Testis (tissue), 3 donors: ENCODE data around the gene S100A14. TPM values are rescaled to one million over a fixed set of nuclear protein-coding genes. Genes with fewer than 3 reads are reported as not detected.

ENCODE experiments used
- DNase-seq: peaks from one replicate; pipeline ENCODE4 v3.0.0-alpha.2; 2019
- H3K27ac ChIP-seq, 2 donors: fragments of 200-600 bp; sonication (generic); one replicate each; pipeline ENCODE4 v1.5.1; 2019
- H3K27me3 ChIP-seq: fragments of 200-600 bp; sonication (generic); one replicate; pipeline ENCODE4 v1.5.1; 2019
- H3K36me3 ChIP-seq: fragments of 200-600 bp; sonication (generic); one replicate; pipeline ENCODE4 v1.5.1; 2017; ENCODE audit warnings: low read depth; ENCODE audit errors: missing control alignments
- H3K4me1 ChIP-seq: fragments of 200-600 bp; sonication (generic); one replicate; pipeline ENCODE4 v1.5.1; 2019
- H3K4me3 ChIP-seq, 2 donors: fragments of 200-600 bp; sonication (generic); one replicate each; pipeline ENCODE4 v1.5.1; 2017 to 2019
- H3K9me3 ChIP-seq: fragments of 200-600 bp; sonication (generic); one replicate; pipeline ENCODE4 v1.5.1; 2017
- CTCF ChIP-seq, 3 experiments: fragments of 450-650 bp in 2 of 3; fragments of 200-600 bp in 1 of 3; sonication (generic) in 1 of 3; IDR thresholded peaks; one replicate each; pipeline ENCODE4 v1.5.1; 2016 to 2019; ENCODE audit warnings: antibody characterized with exemption in 3 of 3, mild to moderate bottlenecking in 2 of 3, moderate library complexity in 1 of 3
- POLR2A ChIP-seq: fragments of 450-650 bp; IDR thresholded peaks from one replicate; pipeline ENCODE4 v1.6.1; 2017; ENCODE audit warnings: antibody characterized with exemption, mild to moderate bottlenecking, moderate library complexity
- WGBS, 2 donors: methylation state at CpG; one replicate each; pipeline ENCODE4 v1.1.5; 2018; 5-methylcytosine and 5-hydroxymethylcytosine counted together
- intact Hi-C: fragments of 100-400 bp; cut with DNase I; formaldehyde crosslinking; loops from one replicate; pipeline ENCODE4 v1.15.1; 2023; ENCODE audit warnings: low total_unique reads
- polyA plus RNA-seq: library from polyadenylated mRNA; stranded (reverse); fragments of 350-450 nt; fragmentation: Illumina TruSeq; extraction: RNeasy Lipid Tissue Mini Kit (QIAGEN cat#74804); gene quantifications from one replicate; pipeline ENCODE4 v1.2.3, GENCODE V29; 2014; ENCODE audit warnings: low read depth, low replicate concordance; ENCODE audit not compliant: insufficient read depth
- total RNA-seq, 2 donors: library from RNA; depleted of rRNA; stranded (reverse); fragments of >200 nt; gene quantifications; one replicate each; pipeline ENCODE4 v1.2.3, GENCODE V29; 2016

Gene S100A14
- total and polyA plus RNA-seq, 3 donors from 2014 or later: 1.6 TPM; not detected in 2

DNA sequence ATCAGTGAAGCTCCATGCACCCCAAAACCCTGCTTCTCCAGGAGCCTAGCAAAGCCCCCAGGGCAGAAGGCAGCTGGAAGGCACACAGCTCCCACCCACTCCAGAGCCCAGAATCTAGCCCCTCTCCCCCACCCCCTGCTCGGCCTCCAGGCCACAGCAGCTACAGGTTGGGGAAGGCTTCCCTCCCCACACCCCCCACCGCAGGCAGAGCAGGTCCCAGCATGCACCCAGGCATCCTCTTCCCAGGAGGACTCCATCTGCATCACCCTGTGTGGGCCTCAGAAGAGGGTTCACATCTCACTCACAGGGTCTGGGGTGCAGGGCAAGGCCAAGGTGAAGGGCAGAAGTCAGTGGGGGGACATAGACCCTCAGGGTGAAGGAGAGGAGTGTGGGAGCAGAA lies 719 bp downstream of the S100A14 start:
- no peaks in the 10 kb centered on the region for H3K9me3 ChIP-seq
- no peak for TF ChIP-seq POLR2A
- no peak for TF ChIP-seq CTCF (IDR thresholded peaks at IDR 0.05)
- no peaks in the 10 kb centered on the region for H3K36me3 ChIP-seq
- 100% methylated on average over 2 of the region's 2 CpGs; no CpG with 5 or more reads in 1 of the 2 donors for WGBS, 2 donors
- intact Hi-C loops: no loop called here
- DNase-seq: no peak
- no peak overlapping the region for H3K4me3 ChIP-seq
- peaks cover 17% of the 10 kb centered on the region for H3K4me1 ChIP-seq
- no peaks in the 10 kb centered on the region for H3K27me3 ChIP-seq
- no peak overlapping the region for H3K27ac ChIP-seq

DNA sequence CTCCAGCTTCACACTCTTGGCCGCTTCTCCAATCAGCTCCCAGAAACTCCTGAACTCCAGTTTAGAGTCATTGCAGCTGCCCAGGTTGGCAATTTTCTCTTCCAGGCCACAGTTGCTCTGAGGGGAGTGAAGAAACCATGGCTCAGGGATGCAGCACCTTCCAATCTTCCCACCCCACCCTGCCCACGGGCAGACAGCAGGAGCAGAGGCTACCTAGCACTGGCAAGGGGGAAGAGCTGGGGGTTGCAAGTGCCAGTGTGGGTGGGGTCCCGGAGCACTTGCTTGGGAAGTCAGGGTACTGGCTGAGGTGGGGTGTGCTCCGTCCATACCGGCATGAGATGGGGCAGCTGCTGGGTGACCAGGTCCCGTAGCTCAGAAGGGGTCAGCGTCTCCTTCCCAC lies 1.2 kb downstream of the S100A14 start:
- no peak for DNase-seq
- H3K36me3 ChIP-seq: no peaks in the 10 kb centered on the region
- no peaks in the 10 kb centered on the region for H3K9me3 ChIP-seq
- no peaks in the 10 kb centered on the region for H3K27me3 ChIP-seq
- intact Hi-C loops: no loop called here
- H3K4me1 ChIP-seq: peaks cover 22% of the 10 kb centered on the region
- TF ChIP-seq CTCF (IDR thresholded peaks at IDR 0.05) (no peak), POLR2A (no peak)
- no peak overlapping the region for H3K4me3 ChIP-seq
- H3K27ac ChIP-seq: no peak overlapping the region
- WGBS, 2 donors: 95% methylated on average over 6 to 7 of the region's 7 CpGs

GRCh38 chr1:153614189-153614900 lies 1.8 kb downstream of the S100A14 start:
- Histone ChIP-seq H3K36me3 (no peaks in the 10 kb centered on the region), H3K9me3 (no peaks in the 10 kb centered on the region), H3K27me3 (no peaks in the 10 kb centered on the region), H3K27ac (no peak overlapping the region), H3K4me1 (peaks cover 27% of the 10 kb centered on the region), H3K4me3 (no peak overlapping the region)
- TF ChIP-seq CTCF (IDR thresholded peaks at IDR 0.05): no peak
- no peak for TF ChIP-seq POLR2A
- DNase-seq: no peak
- intact Hi-C loops: no loop called here
- WGBS, 2 donors: 70 to 76% methylated on average over 2 of the region's 2 CpGs

DNA sequence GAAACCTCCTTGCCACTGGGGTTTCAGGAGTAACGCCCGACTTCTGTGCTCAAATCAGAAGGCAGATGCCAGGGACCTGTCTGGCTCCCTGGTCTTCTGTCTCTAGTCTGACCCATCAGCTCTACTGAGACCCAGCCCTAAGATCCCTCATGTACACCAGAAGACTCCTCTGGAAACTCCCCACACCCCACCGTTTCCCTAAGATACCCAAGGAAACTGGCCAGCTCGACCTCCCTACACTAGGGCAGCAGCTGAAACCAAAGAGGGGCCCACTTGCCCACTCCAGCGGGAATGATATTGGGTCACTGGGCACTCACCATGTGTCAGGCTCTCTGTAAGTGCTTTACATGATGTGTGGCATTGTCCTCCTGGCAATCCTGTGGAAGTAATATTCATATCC lies 2.7 kb downstream of the S100A14 start:
- TF ChIP-seq CTCF (IDR thresholded peaks at IDR 0.05): no peak
- no peak for TF ChIP-seq POLR2A
- peaks cover 35% of the 10 kb centered on the region for H3K4me1 ChIP-seq
- H3K27ac ChIP-seq: peak overlapping the region; percentile 75 to 88
- WGBS, 2 donors: 67 to 72% methylated on average over 3 to 5 of the region's 5 CpGs
- H3K9me3 ChIP-seq: no peaks in the 10 kb centered on the region
- H3K36me3 ChIP-seq: no peaks in the 10 kb centered on the region
- H3K4me3 ChIP-seq: no peak overlapping the region
- no peak for DNase-seq
- intact Hi-C loops: no loop called here
- no peaks in the 10 kb centered on the region for H3K27me3 ChIP-seq
